Stimulated activated CD8-positive, alpha-beta memory T cell treated with anti-CD3 and anti-CD28 coated beads, Interleukin-4, amount 100 ng/mL, for 4 hours (primary cell): ENCODE results near the gene DNAH9.

ENCODE experiments used
- DNase-seq, 2 donors: peaks; one replicate each; pipeline ENCODE4 v3.0.0-alpha.2; 2020; ENCODE audit warnings: low read depth in 2 of 2, low spot score in 1 of 2

DNAH9 gene, protein sequence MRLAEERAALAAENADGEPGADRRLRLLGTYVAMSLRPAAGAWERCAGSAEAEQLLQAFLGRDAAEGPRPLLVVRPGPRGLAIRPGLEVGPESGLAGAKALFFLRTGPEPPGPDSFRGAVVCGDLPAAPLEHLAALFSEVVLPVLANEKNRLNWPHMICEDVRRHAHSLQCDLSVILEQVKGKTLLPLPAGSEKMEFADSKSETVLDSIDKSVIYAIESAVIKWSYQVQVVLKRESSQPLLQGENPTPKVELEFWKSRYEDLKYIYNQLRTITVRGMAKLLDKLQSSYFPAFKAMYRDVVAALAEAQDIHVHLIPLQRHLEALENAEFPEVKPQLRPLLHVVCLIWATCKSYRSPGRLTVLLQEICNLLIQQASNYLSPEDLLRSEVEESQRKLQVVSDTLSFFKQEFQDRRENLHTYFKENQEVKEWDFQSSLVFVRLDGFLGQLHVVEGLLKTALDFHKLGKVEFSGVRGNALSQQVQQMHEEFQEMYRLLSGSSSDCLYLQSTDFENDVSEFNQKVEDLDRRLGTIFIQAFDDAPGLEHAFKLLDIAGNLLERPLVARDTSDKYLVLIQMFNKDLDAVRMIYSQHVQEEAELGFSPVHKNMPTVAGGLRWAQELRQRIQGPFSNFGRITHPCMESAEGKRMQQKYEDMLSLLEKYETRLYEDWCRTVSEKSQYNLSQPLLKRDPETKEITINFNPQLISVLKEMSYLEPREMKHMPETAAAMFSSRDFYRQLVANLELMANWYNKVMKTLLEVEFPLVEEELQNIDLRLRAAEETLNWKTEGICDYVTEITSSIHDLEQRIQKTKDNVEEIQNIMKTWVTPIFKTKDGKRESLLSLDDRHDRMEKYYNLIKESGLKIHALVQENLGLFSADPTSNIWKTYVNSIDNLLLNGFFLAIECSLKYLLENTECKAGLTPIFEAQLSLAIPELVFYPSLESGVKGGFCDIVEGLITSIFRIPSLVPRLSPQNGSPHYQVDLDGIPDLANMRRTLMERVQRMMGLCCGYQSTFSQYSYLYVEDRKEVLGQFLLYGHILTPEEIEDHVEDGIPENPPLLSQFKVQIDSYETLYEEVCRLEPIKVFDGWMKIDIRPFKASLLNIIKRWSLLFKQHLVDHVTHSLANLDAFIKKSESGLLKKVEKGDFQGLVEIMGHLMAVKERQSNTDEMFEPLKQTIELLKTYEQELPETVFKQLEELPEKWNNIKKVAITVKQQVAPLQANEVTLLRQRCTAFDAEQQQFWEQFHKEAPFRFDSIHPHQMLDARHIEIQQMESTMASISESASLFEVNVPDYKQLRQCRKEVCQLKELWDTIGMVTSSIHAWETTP (N-terminal part only)

DNA sequence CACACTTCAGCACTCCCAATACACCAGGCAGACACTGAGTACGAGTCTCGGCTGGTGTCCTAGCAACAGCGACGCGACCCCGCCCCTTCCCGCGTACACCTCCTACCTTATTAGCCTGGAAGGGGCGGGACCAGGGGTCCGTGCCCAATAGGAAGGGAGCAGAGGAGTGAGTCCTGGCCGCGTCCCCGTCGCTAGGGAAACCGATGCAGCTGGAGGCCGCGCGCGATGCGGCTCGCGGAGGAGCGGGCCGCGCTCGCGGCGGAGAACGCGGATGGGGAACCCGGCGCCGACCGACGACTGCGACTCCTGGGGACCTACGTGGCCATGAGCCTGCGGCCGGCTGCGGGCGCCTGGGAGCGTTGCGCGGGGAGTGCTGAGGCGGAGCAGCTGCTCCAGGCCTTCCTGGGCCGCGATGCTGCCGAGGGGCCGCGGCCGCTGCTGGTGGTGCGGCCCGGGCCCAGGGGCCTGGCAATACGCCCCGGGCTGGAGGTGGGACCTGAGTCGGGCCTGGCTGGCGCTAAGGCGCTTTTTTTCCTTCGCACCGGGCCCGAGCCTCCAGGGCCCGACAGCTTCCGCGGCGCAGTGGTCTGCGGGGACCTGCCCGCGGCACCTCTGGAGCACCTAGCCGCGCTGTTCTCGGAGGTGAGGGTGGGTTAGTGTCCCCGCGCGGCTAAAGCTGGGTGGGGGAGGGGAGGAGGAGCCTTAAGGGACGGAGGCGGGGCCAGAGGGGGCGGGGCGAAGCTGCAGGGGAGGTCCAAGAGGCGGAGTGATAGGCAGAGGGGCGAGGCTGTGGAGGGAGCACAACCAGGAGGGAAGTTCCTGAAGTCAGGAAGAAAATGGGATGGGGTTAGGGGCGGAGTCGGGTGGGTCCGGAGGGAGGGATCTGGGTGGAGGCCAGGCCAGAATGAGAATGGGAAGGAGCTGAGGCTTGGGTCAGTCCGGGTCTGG is at the start of gene DNAH9:
DNAH9 (plus strand) TSS at position 197 of the 948 bp plus-strand sequence; CDS start at position 226, 29 bp downstream.
- no peak for DNase-seq

DNA sequence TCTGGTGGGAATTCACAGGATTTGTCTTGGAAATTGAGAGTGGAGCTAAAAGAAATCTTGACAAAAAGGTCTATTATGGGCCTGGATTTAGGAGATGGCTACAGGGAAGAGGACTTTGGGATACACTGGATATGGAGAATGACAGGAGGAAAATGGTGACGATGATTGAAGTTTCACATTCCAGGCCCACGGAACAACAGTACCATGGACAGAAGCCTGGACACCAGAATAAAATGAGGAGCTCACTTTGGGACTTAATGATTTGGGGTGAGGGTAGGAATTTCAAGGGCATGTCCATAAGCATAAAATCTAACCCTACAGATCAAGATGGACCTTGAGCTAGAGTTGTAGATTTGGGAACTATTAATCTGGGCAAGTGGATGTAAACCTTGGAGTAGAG is 47.8 kb upstream of the DNAH9 start:
- DNase-seq = no peak

DNA sequence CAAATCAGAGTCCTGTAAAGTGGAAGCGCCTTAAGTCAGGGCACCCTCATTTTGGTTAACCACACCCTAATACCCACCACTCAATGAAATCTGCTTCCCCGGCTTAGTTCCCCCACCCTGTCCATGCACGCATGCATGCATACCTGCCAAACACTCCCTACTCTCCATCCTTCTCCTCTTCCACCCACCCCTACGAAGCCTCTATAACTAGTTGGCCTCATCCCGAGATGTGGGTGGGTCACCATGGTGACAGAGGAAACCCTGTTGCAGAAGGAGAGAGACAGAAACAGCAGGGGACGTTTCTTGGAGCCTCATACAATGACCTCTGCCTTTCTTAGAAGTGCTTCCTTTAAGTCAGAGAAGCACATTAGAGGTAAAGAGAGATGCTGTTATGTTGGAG is 46.8 kb upstream of the DNAH9 start:
- DNase-seq = no peak

DNA sequence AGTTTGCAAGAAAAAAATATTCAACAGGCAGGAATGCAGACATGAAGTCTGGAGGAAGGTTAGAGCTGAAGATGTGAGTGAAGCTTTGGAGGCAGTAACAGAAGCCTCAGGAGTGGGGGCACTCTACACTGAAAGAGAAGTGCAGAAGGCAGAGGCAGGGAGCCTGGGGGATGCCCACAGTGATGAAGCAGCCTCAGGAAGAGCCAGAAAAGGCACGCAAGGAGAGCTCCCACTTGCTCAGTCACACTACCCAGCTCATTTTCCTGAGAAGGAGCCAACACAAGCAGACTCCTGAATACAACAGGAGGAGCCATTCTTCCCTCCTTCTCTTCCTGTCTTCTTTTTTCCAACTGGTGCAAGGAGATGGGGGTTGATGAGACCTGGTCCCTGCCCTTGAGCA is 45.1 kb upstream of the DNAH9 start:
- no peak for DNase-seq

DNA sequence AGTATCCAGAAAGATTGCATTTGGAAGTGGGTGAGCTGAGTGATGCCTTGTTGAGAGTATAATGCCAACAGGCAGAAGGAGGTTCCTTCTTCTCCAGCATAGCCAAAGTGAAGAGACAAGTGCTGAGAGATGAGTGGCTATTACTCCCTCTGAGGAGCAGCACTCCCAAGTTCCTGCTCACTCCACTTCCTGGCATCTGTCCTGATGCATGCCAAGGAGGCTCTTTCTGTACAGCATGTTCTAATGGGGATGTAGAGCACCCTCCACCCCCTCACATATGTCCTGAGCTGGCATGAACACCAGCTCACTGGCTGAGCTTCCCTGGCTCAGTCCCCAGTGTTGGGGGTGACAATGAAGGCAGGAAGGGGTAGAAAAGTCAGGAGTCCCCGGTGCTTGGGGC is 44.2 kb upstream of the DNAH9 start:
- no peak for DNase-seq

DNA sequence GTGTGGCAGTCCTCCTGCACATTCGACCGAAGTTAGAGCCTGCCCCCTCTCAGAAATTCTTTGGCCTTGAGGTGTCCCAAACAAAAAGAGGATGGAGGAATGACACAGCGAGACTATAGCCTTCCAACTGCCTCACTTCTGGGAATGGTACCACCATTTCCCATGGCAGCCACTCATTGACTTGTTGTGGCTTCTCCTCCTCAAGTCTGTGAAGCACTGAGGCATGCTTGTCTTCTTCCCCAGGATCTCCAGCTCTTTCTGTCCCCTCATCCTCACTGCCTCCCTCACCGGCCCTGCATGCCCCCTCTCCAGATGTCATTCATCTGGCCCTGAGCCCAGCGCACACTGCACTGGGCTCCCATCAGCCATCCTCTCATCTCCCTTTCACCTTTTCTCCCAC is 43.7 kb upstream of the DNAH9 start:
- no peak for DNase-seq

DNA sequence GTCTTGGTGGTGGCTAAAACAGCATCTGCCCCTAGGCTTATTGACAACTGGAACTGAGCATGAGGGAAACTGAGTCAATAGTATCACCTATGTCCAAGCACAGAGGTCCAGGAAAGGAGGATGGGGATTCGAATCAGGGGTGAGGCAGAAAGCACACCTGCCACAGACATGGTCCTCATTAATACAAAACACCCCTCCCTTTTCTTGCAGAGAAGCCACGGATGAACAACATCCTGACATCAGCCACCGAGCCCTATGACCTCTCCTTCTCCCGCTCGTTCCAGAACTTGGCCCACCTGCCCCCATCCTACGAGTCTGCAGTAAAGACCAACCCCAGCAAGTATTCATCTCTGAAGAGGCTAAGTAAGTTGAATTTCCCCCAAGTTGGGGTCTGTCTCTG is 42.7 kb upstream of the DNAH9 start:
- no peak for DNase-seq

DNA sequence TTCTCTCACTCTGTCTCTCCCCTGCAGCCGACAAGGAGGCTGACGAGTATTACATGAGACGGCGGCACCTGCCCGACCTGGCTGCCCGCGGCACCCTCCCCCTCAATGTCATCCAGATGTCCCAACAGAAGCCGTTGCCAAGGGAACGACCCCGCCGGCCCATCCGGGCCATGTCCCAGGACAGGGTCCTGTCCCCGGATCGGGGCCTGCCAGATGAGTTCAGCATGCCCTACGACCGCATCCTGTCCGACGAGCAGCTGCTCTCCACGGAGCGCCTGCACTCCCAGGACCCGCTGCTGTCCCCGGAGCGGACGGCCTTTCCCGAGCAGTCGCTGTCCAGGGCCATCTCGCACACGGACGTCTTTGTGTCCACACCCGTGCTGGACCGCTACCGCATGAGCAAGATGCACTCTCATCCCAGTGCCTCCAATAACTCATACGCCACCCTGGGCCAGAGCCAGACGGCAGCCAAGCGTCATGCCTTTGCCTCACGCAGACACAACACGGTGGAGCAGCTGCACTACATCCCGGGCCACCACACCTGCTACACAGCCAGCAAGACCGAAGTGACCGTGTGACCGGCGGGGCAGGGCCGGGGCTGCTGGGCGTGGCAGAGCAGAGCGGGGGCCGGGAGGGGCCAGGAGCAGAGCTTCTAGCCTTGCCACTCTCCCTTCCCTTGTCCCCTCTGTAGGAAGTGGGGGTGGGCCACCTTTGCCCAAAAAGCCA is 40.4 kb upstream of the DNAH9 start:
- DNase-seq = no peak

DNA sequence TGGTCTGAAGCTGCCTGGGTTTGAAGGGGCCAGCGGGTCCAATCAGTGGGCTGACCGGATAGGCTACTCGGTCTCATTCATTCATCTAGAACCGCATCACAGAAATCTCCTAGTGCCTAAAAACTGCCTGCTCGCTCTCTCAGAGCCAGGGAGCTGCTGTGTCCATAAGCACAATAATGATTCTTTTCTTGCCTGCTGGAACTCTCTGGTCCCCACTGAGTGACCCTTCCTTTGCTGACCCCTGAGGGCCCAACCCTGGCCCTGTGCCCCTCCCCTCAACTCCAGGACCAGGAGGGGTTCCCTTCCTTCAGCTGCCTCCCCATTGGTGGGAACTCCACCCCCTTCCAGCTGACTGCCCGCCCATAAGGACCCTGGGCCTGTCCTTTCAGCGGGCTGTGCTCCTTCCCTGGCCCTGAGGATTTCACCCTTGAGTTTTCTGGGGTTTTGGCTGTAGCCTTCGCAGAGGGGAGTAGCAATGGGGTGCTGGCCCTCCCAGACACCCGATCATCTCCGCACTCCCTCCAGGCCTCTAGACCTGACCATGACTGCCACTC is 39.5 kb upstream of the DNAH9 start:
- no peak for DNase-seq

DNA sequence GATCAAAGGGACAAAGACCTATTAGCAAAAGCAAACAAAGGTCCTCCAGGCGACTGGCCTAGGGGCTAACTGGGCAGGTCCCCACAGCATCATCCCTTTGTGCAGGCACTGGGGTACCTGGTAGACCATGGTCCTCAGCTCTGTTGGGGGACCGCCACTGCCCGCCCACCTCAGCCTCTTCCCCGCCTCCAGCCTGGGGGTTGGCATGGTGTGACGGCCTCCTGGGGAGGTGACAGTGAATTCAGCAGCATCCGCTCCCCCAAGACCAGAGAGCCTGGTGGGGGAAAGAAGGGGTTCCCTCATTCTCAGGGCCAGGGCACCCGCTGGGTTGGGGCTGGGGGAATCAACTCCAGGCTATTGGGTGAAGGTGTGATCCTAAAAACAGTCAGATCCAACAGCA is 38.7 kb upstream of the DNAH9 start:
- no peak for DNase-seq

DNA sequence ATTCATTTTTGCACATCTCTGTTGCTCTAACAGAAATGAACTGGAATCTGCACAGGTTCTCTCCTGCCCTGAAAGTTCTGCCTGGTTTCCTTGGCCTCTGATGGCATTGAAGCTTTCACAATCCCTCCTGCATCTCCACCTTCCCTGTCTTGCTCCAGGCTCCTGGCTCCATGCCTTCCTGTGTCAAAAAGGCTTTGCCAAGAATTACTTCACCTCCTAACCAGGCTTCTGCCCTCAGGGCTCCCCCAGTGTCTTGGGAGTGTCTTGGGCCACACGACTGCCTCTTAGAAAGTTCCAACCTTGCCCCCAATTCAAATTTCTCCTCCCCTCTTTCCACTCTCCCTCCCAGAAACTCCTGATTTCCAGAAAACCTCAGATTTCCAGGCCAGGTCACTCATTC is 37.0 kb upstream of the DNAH9 start:
- DNase-seq = no peak

DNA sequence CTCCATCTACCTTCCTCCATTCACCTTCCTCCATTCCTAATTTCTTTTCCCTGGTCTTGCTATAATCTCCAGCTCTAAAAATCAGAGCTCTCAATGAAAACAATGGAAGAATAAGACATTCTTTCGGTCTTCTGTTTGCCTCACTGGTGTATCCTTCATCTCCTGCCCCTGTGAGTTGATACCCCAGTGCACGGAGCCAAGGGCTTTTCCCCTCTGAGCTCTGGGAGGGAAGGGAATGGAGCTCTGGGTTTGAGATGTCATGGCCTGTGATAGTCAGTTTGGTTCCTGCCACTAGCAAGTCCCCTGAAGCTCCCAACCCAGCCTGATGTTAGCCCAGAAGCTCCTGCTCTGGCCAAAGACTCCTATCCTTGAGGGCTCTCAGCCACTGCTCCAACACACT is 36.6 kb upstream of the DNAH9 start:
- DNase-seq = no peak

DNA sequence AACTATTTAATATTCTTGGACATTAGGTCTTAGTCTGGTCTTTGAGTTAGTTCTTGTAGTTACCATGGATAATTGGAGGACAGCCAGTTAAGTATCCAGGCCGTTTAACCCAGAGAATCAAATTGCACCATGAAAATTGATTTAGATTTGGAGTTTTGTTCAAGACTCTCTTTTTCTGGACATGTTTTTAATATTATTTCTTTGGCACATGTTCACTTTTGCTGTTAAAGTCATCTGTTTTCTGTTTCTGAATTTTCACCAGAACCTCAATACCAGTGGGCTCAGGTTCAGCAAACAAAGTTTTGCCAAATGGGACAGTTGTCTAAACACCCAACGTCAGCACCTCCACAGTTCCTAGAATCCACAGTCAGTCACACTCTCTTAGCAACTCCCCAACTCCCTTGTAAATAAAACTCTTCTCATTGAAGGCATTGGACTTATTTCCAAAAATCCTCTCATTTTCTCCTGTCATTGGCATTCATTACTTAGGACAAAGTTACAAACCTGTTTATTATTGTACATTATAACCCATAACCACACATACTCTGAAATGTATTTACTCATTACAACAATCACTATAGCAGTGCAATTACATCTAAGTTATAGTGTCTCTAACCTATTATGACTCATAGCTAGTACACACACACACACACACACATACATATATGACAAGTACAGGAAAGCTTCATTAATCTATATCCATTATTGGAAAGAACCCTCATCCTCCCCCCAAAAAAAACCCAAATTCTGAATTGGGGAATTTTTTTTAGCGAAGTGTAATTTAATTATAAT is 33.5 kb upstream of the DNAH9 start:
- no peak for DNase-seq

DNA sequence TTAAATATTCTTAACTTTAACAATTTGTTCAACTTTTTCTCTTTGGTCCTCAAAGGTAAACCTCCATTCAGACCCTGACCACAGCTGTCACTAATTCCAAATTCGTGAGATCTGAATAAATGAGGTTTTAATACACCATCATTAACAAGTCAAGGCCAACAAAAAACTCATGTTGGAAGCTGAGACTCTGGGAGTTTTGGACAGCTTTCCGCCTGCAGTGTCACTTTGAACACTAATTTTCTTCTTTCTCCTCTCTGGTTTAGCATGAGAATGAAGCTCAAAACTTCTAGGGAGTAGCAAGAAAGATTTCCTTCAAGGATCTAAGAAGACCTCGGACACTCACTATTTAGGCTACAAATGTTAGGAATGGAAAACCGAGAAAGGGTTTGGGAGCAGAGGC is 32.7 kb upstream of the DNAH9 start:
- no peak for DNase-seq

DNA sequence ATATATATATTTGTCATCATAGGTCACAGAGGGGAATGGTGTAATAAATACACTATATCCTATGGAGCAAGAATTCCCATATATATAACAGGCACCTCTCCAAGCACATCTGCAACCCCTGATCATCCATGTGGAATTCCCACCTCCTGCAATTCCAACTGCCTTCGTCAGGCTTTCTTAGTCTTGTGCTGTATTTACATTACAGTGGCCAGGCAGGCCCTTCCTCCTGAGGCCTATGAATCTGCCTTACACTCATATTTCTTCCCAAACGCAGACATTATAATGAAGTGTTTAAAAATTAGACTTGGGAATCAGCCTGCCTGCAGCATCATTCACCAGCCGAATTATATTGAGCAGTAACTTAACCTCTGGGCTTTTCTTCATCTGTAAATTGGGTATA is 19.3 kb upstream of the DNAH9 start:
- DNase-seq = no peak

DNA sequence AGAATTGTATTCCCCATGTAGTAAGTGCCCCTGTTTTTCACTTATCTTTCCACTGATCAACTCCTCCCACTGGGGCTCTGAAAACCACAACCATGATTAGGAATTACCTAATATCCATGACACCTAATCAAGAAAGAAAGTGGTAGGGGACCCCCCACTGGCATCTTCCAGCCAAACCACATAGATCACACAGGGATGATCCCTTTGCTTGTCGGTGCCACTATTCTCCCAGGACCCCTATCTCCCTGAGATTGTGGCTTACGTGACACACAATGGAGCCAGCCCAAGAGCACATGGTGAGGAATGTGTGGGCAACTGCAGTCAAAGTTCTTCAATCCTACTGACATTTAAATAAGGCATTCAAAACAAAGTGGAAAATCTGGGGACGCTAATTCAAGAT is 17.6 kb upstream of the DNAH9 start:
- DNase-seq = no peak

DNA sequence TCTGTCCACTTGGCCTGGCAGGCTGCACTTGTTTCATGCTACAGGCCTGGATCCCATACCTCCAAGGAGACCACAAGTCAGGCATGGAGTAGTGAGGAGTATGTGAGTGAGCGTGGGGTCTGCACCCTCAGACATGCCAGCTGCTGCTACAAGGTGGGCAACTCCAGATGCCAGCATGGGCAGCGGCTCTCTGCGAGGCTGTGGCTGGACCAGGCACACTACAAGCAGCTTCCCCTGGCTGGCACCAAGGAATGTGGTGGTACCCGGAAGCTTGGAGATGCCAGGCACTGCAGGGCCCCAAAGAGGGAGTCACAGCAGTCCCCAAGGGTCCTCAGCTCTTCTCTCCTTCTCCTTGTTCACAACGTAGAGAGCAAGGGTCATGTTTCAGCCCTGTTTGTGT is 16.1 kb upstream of the DNAH9 start:
- no peak for DNase-seq

DNA sequence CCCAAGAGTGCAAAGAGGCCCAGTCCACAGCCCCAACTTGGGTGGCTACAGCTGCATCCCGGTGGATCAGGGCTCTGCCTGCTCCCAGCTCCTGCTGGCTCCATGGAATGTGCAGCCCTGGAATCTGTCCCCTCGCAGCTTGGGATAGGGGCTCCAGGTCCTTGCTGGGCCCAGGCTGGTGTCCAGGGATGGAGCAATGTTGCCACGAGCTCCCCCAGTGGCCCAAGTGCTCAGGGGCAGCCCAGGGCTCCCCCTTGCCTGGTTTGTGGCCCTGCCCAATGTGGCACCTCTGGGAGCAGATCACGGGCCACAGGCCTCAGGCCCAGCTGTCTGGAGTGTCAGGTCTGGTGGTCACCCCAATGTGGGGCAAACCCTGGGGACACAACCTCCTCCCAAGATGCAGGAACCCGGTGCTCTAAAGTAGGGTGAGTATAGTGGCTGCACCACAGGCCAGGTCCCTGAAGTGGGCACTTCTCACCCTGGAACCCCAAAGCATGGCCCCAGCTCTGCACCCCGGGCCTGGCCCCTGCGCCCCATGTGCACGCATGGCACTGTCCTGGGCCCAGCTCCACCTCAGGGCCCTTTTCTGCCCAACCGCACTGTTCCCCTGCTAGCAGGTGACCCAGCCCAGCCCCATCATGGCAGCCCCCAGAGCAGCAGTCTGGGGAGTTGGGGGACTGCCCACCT is 14.8 kb upstream of the DNAH9 start:
- no peak for DNase-seq
